Measurements from ENCODE around the gene B3GAT1. TPM values are rescaled to one million over a fixed set of nuclear protein-coding genes. Genes with fewer than 3 reads are reported as not detected.

B3GAT1 gene
- total and polyA plus RNA-seq, 2 of the 13 experiments (the other 11 are each of a cell fraction or from before 2014, with no cell fraction given), result not detected

GRCh38 chr11:134341805-134342571 lies 70.1 kb downstream of the B3GAT1 start:
- intact Hi-C loops (cut with micrococcal nuclease; ENCODE audit: unreplicated experiment) (no loop called here), in situ Hi-C loops (cut with HindIII; ENCODE audit: extremely low pct_ligation_motif_present, low pct_unique_long_range_greater_than_20kb) (no loop called here)
- TF ChIP-seq E2F1 (CRISPR knock-in tag; IDR thresholded peaks at IDR 0.05), result no peak
- TF ChIP-seq SKI (IDR thresholded peaks at IDR 0.05; ENCODE audit: partially characterized antibody), result no peak
- no peak for TF ChIP-seq DPF2 (CRISPR knock-in tag; IDR thresholded peaks at IDR 0.05; ENCODE audit: borderline replicate concordance, low read depth)
- TF ChIP-seq KDM6A (CRISPR knock-in tag; IDR thresholded peaks at IDR 0.05; ENCODE audit: low read depth), result no peak
- no peak for TF ChIP-seq ZNF292 (CRISPR knock-in tag; IDR thresholded peaks at IDR 0.05; ENCODE audit: borderline replicate concordance, low read depth)
- TF ChIP-seq, protein P1, sequence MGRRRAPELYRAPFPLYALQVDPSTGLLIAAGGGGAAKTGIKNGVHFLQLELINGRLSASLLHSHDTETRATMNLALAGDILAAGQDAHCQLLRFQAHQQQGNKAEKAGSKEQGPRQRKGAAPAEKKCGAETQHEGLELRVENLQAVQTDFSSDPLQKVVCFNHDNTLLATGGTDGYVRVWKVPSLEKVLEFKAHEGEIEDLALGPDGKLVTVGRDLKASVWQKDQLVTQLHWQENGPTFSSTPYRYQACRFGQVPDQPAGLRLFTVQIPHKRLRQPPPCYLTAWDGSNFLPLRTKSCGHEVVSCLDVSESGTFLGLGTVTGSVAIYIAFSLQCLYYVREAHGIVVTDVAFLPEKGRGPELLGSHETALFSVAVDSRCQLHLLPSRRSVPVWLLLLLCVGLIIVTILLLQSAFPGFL (CRISPR knock-in tag; IDR thresholded peaks at IDR 0.05), result no peak
- TF ChIP-seq JDP2 (CRISPR knock-in tag; IDR thresholded peaks at IDR 0.05; ENCODE audit: borderline replicate concordance), result no peak
- TF ChIP-seq ZC3H13 (CRISPR knock-in tag; IDR thresholded peaks at IDR 0.05), result no peak
- no peak for TF ChIP-seq ZNF124 (CRISPR knock-in tag; IDR thresholded peaks at IDR 0.05)
- ChIA-PET POLR2A (no interaction called here), CTCF (ENCODE audit: low intra/inter-chr PET ratio, low total read pairs) (no interaction called here)
- Histone ChIP-seq H3K27me3 (ENCODE audit: control insufficient read depth in 1 of 2, insufficient read depth in 2 of 2, low read length in 2 of 2) (peaks cover 2 to 33% of the 10 kb centered on the region in 2 experiments; a peak in 3 of 5 replicates), H3K9ac (ENCODE audit: insufficient read depth, low read depth, low read length) (no peak overlapping the region), H3K79me2 (ENCODE audit: insufficient read depth, low read length) (no peaks in the 10 kb centered on the region), H3K27ac (ENCODE audit: extremely low read length, insufficient read depth, low read length) (no peak overlapping the region), H3K4me1 (ENCODE audit: insufficient read depth, low read length) (no peaks in the 10 kb centered on the region), H2AFZ (ENCODE audit: low read length) (no peak overlapping the region), H3K36me3 (replicated peaks in 1 of 2; ENCODE audit: control insufficient read depth in 1 of 2, insufficient read depth in 2 of 2, low read length in 2 of 2) (no peaks in the 10 kb centered on the region), H4K20me1 (ENCODE audit: insufficient read depth, low read length) (0 out of 2 replicates have a peak, but pooled peaks cover 3% of the 10 kb centered on the region), H3K4me3 (replicated peaks in 1 of 3; ENCODE audit: insufficient read depth in 1 of 3, low read depth in 2 of 3, low read length in 3 of 3) (no peak overlapping the region), H3K9me3 (ENCODE audit: low read length) (no peaks in the 10 kb centered on the region), H3K4me2 (ENCODE audit: low read depth, low read length) (no peak overlapping the region)
- WGBS (ENCODE audit: low lambda C conversion rate), result 69% methylated on average over 15 of the region's 68 CpGs
- DNase-seq (ENCODE audit: low spot score) (no peak), FAIRE-seq (no peak), ATAC-seq (no peak)
- BruUV-seq (replicated peaks), result no TSS peak
